GM19455 (cell line): ENCODE data around the gene BICC1.
"Not testable (repeated sequence)": the region's sequence is repeated elsewhere in the genome, so short reads cannot be mapped to it uniquely, and the experiment has no call there.

Experiments used
- ATAC-seq: cut with Tn5 transposase; IDR thresholded peaks from one replicate; pipeline ENCODE4 v1.9.1; 2021; ENCODE audit not compliant: unreplicated experiment

Gene BICC1

DNA sequence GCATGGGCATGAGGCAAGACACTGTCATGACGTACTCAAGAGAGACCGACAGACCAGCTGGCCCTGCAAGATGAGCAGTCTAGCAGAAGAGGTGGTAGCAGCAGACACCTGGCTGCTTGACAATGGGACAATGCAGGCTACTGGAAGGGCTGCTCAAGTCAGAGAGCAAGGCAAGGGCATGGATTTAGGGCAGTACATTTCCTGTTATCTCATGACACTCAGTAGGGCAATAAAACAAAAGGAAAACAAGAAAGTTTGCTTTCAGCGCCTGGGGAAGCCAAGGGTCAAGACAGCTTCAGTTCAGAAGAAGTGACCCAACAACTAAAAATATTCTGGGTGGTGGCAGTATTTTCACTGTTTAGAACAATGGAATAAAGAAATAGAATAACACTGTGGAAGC, 332.0 kb downstream of the BICC1 start:
- ATAC-seq: no peak

DNA sequence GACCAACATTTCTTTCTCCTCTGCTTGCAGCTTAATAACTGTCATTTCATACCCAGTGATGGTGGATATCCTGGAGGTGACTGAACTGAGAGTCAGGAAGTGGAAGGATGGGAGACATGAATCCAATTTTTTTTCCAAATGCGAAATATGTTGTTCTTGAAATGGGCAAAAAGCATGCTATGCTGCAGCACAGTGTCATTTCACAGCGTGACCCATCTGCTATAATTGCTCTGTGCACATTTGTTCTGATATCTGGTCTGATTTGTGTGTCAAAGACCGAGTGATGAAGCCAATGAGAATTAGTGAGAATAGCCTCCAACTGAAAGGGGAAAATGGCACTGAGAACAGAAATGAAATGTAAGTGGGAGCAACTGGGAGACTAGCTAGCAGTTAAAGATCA, 334.2 kb downstream of the BICC1 start:
- no peak for ATAC-seq

DNA sequence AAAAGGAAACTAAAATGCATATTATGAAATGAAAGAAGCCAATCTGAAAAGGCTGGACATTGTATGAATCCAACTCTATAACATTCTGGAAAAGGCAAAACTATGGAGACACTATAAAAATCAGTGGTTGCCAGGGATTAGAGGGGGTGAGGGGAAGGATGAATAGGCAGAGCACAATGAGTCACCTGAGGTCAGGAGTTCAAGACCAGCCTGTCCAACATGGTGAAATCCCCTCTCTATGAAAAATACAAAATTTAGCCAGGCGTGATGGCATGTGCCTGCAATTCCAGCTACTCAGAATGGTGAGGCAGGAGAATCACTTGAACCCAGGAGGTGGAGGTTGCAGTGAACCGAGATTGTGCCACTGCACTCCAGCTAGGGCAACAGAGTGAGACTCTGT, 338.9 kb downstream of the BICC1 start:
- no peak for ATAC-seq

DNA sequence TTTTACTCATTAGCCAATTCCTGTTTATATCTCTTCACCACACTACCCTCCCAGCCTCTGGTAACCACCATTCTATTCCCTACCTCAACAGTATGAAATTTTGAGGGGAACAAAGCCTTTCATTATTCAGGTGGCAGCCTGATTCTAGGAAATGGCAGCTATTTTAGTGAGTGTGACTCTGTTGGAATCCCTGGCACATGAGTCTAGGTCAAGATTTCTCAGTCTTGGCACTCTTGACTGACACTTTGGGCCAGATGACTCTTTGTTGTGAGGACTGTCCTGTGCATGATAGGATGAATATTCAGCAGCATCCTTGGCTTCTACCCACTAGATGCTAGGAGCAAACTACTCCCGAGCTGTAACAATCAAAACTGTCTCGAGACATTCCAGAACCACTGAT, 341.0 kb downstream of the BICC1 start:
- no peak for ATAC-seq

DNA sequence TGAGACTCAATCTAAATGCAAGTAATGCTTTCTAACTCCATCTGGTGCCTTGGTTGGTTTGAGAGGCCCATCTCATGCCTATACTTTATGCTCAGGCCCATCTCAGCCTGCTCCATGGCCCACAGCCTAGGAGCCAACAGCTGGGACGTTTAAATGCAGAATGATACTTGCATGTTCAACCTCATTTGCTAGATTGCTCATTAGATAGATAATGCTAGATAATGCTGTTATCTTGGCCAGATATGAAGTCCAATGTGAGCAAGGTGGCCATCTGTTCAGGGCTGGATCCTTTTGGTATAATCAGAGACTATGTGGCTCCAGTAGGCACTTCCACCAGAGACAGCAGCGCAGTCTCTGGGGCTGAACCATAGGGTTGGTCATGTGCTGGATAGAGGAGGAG, 342.1 kb downstream of the BICC1 start:
- no peak for ATAC-seq

DNA sequence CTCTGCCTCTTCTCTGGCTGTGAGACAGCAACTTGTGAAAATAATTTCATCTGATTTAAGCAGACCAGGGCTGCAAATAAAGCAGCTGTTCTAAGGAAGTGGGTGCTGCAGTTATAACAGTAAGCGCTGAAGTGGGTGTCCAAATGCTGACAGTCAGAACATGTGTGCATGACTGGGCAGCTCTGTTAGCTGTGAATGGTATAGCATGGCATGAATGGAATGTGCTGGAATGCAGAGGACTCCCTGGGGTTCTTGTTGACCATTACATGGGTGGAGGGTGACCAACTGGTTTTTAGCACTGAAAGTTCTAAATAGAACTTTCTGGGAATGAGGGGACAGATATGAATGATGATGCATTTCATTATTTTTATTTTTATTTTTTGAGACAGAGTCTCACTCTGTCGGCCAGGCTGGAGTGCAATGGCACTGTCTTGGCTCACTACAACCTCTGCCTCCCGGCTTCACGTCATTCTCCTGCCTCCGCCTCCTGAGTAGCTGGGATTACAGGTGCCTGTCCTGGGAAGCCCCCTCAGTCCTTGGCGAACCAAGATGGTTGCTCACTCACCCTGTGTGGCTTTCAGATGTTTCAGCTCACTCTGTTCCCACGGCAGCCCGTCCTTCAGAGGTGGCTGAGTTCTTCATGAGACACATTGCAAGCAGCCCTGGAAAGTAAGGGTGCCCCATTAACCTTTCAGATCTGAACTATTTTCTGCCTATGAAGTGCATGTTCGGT, 344.0 kb downstream of the BICC1 start:
- ATAC-seq: no peak

DNA sequence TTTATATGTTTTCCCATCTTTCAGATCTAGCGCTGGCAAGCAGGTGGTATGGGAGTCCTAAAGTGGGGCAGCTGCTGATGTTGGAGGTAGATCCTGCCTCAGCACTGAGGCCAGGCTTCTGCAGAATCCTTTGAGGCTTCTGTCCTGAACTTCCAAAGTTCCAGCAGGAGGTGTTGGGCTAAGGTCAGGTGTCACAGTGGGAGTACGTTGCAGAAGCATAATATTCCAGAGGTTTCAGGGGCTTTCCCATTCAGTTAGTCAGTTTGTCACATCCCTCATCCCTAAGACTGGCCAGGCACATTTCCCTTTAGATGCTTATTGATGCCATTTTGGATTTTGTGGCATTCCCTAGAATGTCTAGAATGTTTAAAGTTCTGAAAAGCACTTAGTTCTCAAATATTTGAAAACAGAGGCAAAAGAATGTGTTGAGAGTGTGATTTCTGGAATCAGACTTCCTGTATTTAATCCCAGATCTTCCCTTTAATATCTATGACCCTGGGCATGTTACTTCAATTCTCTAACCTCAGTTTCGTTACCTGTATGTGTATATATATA, 344.7 kb downstream of the BICC1 start:
- no peak for ATAC-seq

DNA sequence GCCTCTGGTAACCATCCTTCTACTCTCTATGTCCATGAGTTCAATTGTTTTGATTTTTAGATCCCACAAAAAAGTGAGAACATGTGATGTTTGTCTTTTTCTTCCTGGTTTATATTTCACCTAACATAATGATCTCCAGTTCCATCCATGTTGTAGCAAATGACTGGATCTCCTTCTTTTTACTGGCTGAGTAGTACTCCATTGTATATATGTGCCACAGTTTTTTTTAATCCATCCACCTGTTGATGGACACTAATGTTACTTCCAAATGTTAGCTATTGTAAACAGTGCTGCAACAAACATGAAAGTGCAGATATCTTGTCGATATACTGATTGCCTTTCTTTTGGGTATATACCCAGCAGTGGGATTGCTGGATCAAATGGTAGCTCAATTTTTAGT, 345.5 kb downstream of the BICC1 start:
- not testable (repeated sequence) for ATAC-seq

DNA sequence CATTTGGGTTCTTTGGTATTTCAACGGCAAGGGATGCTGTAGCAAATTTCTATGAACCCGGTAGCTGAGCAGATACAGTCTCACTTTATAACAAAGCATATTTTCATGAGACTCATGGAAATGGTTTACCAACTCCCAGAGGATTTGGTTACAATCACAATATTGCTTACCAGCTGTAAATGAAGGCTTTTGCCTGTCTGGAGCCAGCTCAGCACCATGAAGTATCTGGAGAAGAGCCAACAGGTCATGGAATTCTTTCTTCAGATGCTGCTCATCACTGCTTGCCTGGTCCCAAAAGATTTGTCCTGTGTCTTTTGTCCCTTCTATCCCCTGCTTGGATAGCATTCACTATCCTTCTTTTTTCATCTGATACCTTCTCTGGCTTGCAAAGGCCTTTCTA, 346.9 kb downstream of the BICC1 start:
- ATAC-seq: no peak

DNA sequence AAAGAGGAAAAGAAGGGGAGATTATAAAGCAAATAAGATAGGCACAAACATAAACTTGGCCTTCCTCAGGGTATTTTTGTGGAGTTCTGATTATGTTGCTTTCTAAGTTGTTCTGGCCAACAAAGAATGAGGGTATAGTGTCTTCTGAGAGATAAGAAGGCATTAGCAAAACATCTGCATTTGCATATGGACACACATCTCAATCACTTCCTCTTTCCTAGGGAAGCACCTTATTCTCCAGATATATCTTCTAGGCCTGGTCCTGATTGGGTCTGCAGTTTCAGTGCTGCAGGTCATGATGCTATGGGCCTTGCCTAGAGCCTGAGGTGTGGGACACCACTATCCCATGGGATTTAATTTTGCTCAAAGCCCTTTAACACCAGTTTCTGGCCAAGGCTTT, 355.0 kb downstream of the BICC1 start:
- ATAC-seq: no peak

DNA sequence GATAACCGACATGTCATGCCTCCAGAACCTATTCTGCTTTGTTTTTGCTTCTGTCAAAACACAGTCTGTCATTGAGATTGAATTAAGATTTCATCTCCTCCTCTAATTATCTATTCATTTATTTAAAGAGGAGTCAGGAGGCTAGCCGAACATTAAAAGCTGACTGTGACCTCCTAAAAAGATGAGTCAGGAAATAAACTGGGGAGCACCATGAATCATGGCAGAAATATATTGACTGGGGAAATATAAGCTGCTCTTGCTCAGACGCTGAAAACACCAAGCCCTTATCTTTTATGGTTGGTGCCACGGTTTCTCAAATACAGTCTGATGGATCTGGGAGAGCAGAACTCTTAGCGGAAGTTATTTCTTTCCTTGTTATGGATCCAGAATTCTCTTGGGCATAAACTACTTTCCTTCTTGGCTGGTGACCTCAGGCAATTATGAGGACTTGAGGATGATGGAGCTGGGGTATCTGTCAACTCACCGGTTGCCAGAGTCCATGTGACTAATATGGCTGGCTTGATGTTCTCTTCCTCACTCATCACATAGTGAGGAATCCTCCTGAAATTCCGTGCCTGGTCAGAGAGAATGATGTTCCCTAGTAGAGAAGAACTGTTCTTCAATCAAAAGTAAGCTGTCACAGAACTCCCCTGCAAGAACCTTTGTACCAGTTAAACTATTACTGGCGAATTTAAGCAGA, 356.2 kb downstream of the BICC1 start:
- no peak for ATAC-seq

DNA sequence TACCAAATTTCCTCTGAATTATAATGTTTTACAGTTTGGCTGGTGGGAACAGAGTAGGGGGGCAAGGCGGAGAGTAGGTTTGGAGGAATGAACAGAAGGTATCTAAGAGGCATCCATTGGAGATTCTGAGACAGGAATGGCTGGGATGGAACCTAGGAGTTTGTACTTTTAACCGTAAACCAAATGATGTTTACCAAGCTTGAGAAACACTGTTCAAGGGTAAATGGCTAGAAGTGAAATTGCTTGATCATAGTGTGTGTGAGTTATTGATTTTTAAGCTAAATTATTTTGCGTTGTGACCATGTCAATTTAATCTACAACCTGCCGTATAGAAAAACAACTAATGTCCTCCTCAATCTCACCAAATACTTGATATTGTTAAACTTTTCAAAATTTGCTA, 357.4 kb downstream of the BICC1 start:
- no peak for ATAC-seq

DNA sequence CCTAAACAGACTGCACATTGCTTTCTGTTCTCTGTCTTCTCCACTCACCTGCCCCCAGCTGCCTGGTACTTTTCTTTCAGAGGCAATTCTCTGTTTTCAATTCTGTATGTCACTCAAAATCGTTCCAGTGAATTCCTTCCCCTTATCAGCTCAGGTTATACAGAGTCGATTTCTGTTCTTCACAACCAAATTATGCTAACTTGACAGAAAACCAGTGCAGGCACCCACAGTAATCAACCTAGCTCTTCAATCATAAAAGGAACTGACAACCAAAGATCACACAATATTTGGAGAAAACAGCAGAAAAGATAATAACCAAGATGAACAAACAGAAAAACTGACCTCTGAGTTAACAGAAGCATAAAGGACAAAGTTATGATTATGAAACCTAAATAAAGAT, 360.5 kb downstream of the BICC1 start:
- no peak for ATAC-seq
